ENCODE data around the gene ATXN7L3B.
"Not testable (repeated sequence)": the region's sequence is repeated elsewhere in the genome, so short reads cannot be mapped to it uniquely, and the experiment has no call there.

Gene ATXN7L3B

GRCh38 chr12:74537707-74538385 lies at the start of gene ATXN7L3B:
Gene ATXN7L3B, plus strand, starts transcription at chr12:74537835. Its CDS starts 278 bp downstream, at chr12:74538113.
- peak; percentile 87 to 88 for DNase-seq (ENCODE audit: low read depth in 2 of 2)

DNA sequence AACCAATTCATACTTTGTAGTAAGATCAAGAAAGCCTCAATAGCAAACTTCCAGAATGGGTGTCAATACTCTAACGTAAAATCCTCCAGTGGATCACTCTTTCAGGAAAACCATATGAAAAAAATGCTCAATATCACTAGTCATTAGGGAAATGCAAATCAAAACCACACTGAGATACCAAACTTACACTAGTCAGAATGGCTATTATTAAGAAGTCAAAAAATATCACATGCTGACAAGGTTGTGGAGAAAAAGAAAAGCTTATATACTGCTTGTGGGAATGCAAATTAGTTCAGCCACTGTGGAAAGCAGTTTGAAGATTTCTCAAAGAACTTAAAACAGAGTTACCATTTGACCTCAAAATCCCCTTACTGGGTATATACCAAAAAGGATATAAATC lies 49.5 kb upstream of the ATXN7L3B start:
- no peak for DNase-seq (ENCODE audit: low read depth in 2 of 2)

- no peak for DNase-seq (ENCODE audit: low read depth in 2 of 2)
Observed at GRCh38 chr12:74489543-74489942, 48.1 kb upstream of the ATXN7L3B start.

- DNase-seq (ENCODE audit: low read depth in 2 of 2): no peak
Observed at GRCh38 chr12:74490390-74491064, 47.1 kb upstream of the ATXN7L3B start.

DNA sequence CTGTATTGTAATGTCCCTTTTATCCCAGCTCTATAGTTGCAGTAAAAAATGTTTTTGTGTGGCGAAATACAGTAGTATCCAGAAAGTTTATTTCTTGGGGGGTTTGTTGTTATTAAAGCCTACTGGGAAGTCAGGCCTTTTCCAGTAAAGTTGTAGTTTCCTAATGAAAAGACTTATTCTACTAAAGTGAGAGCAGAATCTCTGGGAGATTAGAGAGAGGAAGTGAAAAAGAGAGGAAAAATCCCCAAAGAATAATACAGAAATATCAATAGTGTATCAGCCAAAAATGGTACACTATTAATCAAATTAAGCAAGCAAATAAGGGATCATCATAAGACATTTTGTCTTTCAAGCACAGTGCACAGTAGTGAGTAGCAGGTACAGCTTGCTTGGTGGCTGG lies 46.3 kb upstream of the ATXN7L3B start:
- no peak for DNase-seq (ENCODE audit: low read depth in 2 of 2)

- no peak for DNase-seq (ENCODE audit: low read depth in 2 of 2)
Observed at GRCh38 chr12:74499192-74499591, 38.4 kb upstream of the ATXN7L3B start.

- not testable (repeated sequence) for DNase-seq (ENCODE audit: low read depth in 2 of 2)
Observed at GRCh38 chr12:74508873-74509657, 28.6 kb upstream of the ATXN7L3B start.

- no peak for DNase-seq (ENCODE audit: low read depth in 2 of 2)
Observed at GRCh38 chr12:74509886-74510285, 27.7 kb upstream of the ATXN7L3B start.

DNA sequence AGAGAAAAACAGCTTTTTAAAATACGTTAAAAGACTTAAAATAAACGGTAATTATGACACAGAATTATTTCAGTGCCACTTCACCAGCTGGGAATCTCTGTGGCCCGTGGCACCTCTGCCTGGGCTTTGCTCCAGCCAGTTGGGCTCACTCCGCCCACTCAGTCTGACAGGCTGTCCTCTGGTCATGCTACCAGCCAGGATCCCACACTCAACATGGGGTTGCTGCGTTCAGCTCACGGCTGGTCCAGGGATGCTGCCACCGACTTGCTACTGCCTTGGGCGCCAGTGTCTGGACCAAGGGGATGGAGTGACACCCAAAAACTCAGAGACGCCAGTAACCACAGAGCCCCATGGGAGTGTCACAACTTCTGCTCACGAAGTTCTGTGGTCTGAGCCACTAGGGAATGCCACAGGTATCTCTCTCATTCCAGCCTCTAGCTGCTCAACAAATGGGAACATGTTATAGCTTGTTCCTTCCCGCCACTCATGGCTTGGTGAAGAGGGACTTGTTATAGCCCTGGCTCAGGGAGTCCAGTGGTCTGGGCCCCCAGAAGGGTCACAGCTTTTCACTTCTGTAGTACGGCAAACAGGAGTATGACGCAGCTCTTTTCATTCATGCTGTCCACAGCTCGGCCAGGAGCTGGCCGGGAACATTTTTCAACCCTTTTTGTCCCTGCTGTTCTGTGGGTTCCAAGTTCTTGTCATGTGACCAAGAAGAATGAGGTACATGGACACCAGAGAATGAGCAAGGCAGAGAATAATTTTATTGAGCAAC lies 23.4 kb upstream of the ATXN7L3B start:
- DNase-seq (ENCODE audit: low read depth in 2 of 2): no peak

DNA sequence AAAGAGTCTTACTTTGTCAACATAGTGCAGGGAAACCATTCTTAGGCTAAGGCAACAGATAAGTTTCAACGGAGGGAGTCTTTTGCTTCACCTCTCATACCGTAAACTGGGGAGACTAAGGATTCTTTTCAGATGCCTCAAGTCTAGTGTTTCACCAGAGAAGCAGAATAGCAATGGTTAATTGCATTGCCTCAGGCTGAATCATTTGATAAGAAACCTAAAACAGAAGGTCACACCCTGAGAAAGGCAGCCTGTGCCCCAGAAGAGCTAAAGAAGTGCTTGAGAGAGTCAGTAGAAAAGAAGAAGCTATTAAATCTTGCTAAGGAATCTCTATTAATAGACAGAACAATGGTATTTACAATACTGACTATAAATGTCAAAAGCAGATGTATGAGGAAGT lies 21.8 kb upstream of the ATXN7L3B start:
- DNase-seq (ENCODE audit: low read depth in 2 of 2): no peak

GRCh38 chr12:74526535-74526934 lies 11.1 kb upstream of the ATXN7L3B start:
- no peak for DNase-seq (ENCODE audit: low read depth in 2 of 2)

GRCh38 chr12:74527491-74527890 lies 10.1 kb upstream of the ATXN7L3B start:
- no peak for DNase-seq (ENCODE audit: low read depth in 2 of 2)

- no peak for DNase-seq (ENCODE audit: low read depth in 2 of 2)
Observed at GRCh38 chr12:74530676-74531075, 7.0 kb upstream of the ATXN7L3B start.

DNA sequence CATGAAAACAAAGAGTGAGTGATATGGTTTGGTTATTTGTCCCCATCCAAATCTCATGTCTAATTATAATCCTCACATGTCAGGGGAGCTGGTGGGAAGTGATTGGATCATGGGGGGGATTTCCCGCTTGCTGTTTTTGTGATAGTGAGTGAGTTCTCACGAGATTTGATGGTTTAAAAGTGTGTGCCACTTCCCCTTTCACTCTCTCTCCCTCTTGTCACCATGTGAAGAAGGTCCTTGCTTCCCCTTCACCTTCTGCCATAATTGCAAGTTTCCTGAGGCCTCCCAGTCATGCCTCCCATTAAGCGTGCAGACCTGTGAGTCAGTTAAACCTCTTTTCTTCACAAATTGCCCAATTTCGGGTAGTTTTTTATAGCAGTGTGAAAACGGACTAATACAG lies 2.1 kb upstream of the ATXN7L3B start:
- no peak for DNase-seq (ENCODE audit: low read depth in 2 of 2)

- peak; percentile 40 to 48 for DNase-seq (ENCODE audit: low read depth in 2 of 2)
Observed at GRCh38 chr12:74537126-74537706, 419 bp upstream of the ATXN7L3B start.

DNA sequence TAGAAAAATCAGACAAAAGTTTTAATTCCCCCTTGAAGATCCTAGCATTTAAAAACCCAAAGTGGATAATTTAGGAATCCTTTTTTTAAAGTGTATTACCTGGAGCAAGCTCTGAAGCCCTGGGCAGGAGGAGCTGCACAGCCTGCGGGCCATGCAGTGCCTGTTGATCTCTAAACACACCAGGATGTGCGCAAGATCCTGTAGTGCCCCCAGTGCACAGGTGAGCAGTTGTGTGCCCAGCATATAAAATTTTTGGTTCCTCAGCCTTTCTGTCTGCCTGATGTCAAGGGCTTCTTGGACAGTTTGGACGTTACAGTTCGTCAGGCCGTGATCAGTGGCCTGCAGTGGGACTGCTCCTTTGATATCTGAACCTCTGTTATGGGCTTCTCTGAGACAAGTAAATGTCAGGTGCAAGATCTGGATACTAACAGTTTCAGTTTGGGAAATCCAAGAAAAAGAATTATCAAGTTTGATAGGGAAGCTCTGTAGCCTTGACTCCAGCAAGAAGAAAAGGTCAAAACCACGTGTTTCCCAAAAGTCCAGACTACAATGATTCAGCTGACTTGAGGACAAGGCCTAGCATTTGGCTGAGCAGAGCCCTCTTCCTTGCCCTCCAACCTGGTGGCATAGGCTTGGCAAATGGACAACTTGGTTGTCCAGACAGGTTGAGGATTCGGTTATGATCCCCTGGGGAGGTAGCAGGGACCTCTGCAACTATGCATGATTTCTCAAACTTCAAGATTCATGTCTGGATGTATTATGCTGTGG lies 1.0 kb downstream of the ATXN7L3B start:
- DNase-seq (ENCODE audit: low read depth in 2 of 2): no peak

DNA sequence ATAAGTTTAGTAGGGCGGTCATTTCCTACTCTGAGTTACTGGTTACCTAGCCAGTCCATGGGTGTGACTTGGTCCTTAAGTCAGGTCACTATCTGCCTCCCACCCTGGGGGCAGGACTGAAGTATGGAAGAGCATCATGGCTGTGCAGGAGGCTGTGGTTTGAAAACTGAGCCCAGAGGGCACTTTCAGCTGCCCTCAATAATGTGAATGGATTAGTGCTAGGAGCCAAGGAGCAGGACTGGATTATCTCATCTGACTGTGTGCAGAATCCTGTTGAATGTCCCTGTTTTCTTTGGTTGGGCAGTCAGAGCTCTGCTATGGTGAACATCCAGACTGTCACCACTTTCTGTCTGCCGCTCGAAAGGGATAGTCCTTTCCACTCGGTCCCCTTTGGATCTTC lies 1.6 kb downstream of the ATXN7L3B start:
- no peak for DNase-seq (ENCODE audit: low read depth in 2 of 2)

- DNase-seq (ENCODE audit: low read depth in 2 of 2): no peak
Observed at GRCh38 chr12:74539765-74540526, 2.3 kb downstream of the ATXN7L3B start.

DNA sequence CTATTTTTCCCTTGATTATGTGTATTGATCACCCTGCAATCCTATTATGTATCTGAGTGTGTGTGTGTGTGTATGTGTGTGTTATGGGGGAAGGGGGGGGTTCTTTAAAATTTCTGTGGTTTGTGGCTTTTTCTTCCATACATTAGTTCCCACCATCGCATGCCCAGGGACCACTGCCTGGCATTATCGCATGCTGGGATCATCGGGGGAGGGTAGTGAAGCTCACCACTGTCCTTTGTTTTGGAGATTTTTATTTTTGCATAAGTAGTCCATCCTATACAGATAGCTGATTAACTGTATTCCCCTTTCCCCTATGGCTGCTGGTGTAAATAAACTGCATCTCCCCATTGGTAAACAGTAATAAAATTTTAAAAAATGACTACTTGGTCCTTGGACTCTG lies 3.4 kb downstream of the ATXN7L3B start:
- no peak for DNase-seq (ENCODE audit: low read depth in 2 of 2)

- DNase-seq (ENCODE audit: low read depth in 2 of 2): no peak
Observed at GRCh38 chr12:74547249-74547648, 9.6 kb downstream of the ATXN7L3B start.

All from fibroblast of skin of left quadriceps (primary cell).